ENCODE data around the gene LHPP. TPM values are rescaled to one million over a fixed set of nuclear protein-coding genes. Genes with fewer than 3 reads are reported as not detected.

The LHPP gene
- total RNA-seq, 1 experiment from 2014 or later = 24.7 TPM

DNA sequence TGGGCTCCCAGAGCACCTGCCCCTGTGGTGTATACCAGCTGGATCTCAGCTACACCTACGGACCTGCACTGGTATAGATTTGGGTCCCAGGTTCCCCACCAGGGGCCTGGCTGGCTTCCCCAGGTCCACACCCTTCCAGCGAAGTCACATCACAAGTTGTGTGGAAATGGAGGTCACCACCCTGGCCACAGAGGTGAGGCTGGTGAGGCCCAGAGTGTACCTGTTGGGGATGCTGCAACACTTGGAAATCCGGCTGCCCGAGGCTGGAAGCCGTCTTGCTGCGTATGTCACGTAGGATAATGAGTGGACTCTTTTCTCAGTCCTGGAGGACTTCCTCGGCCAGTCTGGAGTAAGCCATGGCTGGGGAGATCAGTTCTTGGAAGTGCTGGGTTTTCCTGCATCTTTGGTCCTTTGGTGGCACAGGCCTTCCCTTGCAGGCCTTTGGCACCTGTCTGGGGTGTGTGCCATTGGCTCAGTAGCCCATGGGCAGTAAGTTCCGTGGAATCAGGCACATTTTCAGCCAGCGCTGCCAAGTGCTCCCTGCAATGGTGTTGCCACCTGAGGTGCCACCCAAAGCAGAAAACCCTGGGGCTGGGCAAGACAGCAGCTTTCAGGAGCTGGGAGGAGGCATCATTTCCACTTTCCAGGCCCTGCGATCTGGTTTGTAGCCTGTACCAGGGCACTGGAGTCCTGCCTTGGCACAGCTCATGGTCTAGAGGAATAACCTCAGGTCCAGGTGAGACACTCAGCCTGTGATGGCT lies 97.9 kb downstream of the LHPP start:
- H3K4me1 ChIP-seq (replicated peaks; ENCODE audit: insufficient read depth) = no peaks in the 10 kb centered on the region
- H3K4me2 ChIP-seq = no peak overlapping the region
- H2AFZ ChIP-seq = no peak overlapping the region
- POLR2A ChIA-PET (ENCODE audit: unreplicated experiment) = no interaction called here
- no peaks in the 10 kb centered on the region for H3K79me2 ChIP-seq (ENCODE audit: low read depth)
- no TSS peak for BruUV-seq (replicated peaks)
- intact Hi-C loops (cut with micrococcal nuclease; ENCODE audit: unreplicated experiment) = no loop called here
- H3K27ac ChIP-seq = no peak overlapping the region
- H3K36me3 ChIP-seq (ENCODE audit: low read depth) = no peaks in the 10 kb centered on the region
- H4K20me1 ChIP-seq (ENCODE audit: insufficient read depth) = no peaks in the 10 kb centered on the region
- no peaks in the 10 kb centered on the region for H3K9me3 ChIP-seq (ENCODE audit: insufficient read depth, low read depth)
- H3F3A ChIP-seq (ENCODE audit: insufficient read depth, low read depth) = no peaks in the 10 kb centered on the region
- H3K9me2 ChIP-seq (ENCODE audit: insufficient read depth) = no peaks in the 10 kb centered on the region
- TF ChIP-seq EZH2 (IDR thresholded peaks at IDR 0.05; ENCODE audit: low read depth) (no peak), CTCF (conservative IDR thresholded peaks at IDR 0.05) (no peak)
- H3K27me3 ChIP-seq (ENCODE audit: insufficient read depth, low read depth) = no peaks in the 10 kb centered on the region
- DNase-seq = no peak
- CTCF ChIA-PET = no interaction called here
- H3K4me3 ChIP-seq = no peak overlapping the region

- no peaks in the 10 kb centered on the region for H3F3A ChIP-seq (ENCODE audit: insufficient read depth, low read depth)
- H3K27ac ChIP-seq = no peak overlapping the region
- ChIA-PET POLR2A (ENCODE audit: unreplicated experiment) (no interaction called here), CTCF (interaction anchor here (0.5 kb wide), 1 partner anchor 99 kb away, joined by 3 read pairs; the partner anchor contains the start of gene LHPP)
- no peak overlapping the region for H3K4me2 ChIP-seq
- intact Hi-C loops (cut with micrococcal nuclease; ENCODE audit: unreplicated experiment) = no loop called here
- H3K79me2 ChIP-seq (ENCODE audit: low read depth) = no peaks in the 10 kb centered on the region
- H3K4me1 ChIP-seq (replicated peaks; ENCODE audit: insufficient read depth) = no peaks in the 10 kb centered on the region
- H2AFZ ChIP-seq = no peak overlapping the region
- no peak overlapping the region for H3K4me3 ChIP-seq
- no peaks in the 10 kb centered on the region for H3K9me3 ChIP-seq (ENCODE audit: insufficient read depth, low read depth)
- no peak for TF ChIP-seq EZH2 (IDR thresholded peaks at IDR 0.05; ENCODE audit: low read depth)
- TF ChIP-seq CTCF (conservative IDR thresholded peaks at IDR 0.05) = no peak
- H3K27me3 ChIP-seq (ENCODE audit: insufficient read depth, low read depth) = no peaks in the 10 kb centered on the region
- no peaks in the 10 kb centered on the region for H3K36me3 ChIP-seq (ENCODE audit: low read depth)
- H3K9me2 ChIP-seq (ENCODE audit: insufficient read depth) = no peaks in the 10 kb centered on the region
- DNase-seq = no peak
- no peaks in the 10 kb centered on the region for H4K20me1 ChIP-seq (ENCODE audit: insufficient read depth)
- no TSS peak for BruUV-seq (replicated peaks)
Measured at GRCh38 chr10:124560377-124561105, 98.9 kb downstream of the LHPP start.

DNA sequence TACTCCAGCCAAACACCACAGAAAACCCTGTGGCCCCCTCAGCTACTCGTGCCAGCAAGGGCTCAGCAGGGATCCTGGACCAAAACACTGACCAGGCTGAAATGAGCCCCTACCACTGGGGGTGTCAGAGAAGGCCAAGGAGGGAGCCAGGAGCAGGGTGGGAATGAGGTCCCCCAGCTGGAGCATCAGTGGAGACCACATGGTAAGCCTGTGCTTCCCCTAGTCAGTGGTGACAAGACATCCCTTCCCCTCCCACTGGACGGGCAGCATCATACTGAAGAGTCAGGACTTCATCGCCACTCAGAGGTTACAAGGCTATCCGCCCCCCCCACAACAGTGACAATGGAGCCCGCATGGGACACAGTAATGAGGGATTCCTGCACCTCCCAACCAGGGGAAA lies 99.6 kb downstream of the LHPP start:
- no peaks in the 10 kb centered on the region for H3K79me2 ChIP-seq (ENCODE audit: low read depth)
- no peak overlapping the region for H3K4me3 ChIP-seq
- POLR2A ChIA-PET (ENCODE audit: unreplicated experiment) = no interaction called here
- no TSS peak for BruUV-seq (replicated peaks)
- no peaks in the 10 kb centered on the region for H3K9me2 ChIP-seq (ENCODE audit: insufficient read depth)
- no peaks in the 10 kb centered on the region for H3K9me3 ChIP-seq (ENCODE audit: insufficient read depth, low read depth)
- CTCF ChIA-PET = interaction anchor here (0.5 kb wide), 1 partner anchor 100 kb away, joined by 3 read pairs; the partner anchor contains the start of gene LHPP
- DNase-seq = no peak
- no peaks in the 10 kb centered on the region for H4K20me1 ChIP-seq (ENCODE audit: insufficient read depth)
- no peak overlapping the region for H3K27ac ChIP-seq
- no peak overlapping the region for H3K4me2 ChIP-seq
- H3F3A ChIP-seq (ENCODE audit: insufficient read depth, low read depth) = no peaks in the 10 kb centered on the region
- no peaks in the 10 kb centered on the region for H3K36me3 ChIP-seq (ENCODE audit: low read depth)
- intact Hi-C loops (cut with micrococcal nuclease; ENCODE audit: unreplicated experiment) = no loop called here
- TF ChIP-seq CTCF (conservative IDR thresholded peaks at IDR 0.05) (no peak), EZH2 (IDR thresholded peaks at IDR 0.05; ENCODE audit: low read depth) (no peak)
- H2AFZ ChIP-seq = no peak overlapping the region
- H3K27me3 ChIP-seq (ENCODE audit: insufficient read depth, low read depth) = no peaks in the 10 kb centered on the region
- H3K4me1 ChIP-seq (replicated peaks; ENCODE audit: insufficient read depth) = no peaks in the 10 kb centered on the region
